SK-N-SH (cell line): ENCODE measurements around the gene TOR4A. TPM values are rescaled to one million over a fixed set of nuclear protein-coding genes. Genes with fewer than 3 reads are reported as not detected.
A peak's percentile ranks its signal among the peaks of the same experiment; 100 is the strongest.

ENCODE experiments used
- CTCF ChIA-PET: fragments of 300-600, 350-600 bp; formaldehyde crosslinking; extraction: SDS; loops from one replicate; lab custom pipeline; 2021; lab: Yijun Ruan, JAX
- POLR2A ChIA-PET: fragments of 350-600 bp; sonication (Branson Sonifier 250); formaldehyde crosslinking; extraction: SDS; loops from one replicate; lab custom pipeline; 2020; ENCODE audit warnings: antibody characterized with exemption, inconsistent platforms; lab: Yijun Ruan, JAX
- DNase-seq: peaks from one replicate; pipeline ENCODE4 v3.0.0; 2012
- H2AFZ ChIP-seq: fragments of 200-600 bp; sonication (generic); 2 replicates; pipeline ENCODE4 v1.8.1; 2016; ENCODE audit warnings: antibody characterized with exemption, mild to moderate bottlenecking, low read depth
- H3F3A ChIP-seq: fragments of 200-600 bp; sonication (generic); replicated peaks from 2 replicates; pipeline ENCODE3; 2016; ENCODE audit warnings: antibody characterized with exemption, mild to moderate bottlenecking; ENCODE audit not compliant: insufficient read depth
- H3K27ac ChIP-seq, 2 experiments: fragments of 200-500 bp in 1 of 2; fragments of 200-600 bp in 1 of 2; sonication (Bioruptor generic) in 1 of 2; sonication (generic), shearing (Covaris generic) in 1 of 2; 2 replicates each; pipeline versions ENCODE4 v1.5.1 to v1.6.1; 2014 to 2016; ENCODE audit warnings: low read depth in 2 of 2, inconsistent platforms in 1 of 2, low read length in 1 of 2, mild to moderate bottlenecking in 1 of 2, mixed read lengths in 1 of 2
- H3K27me3 ChIP-seq: fragments of 200-600 bp; sonication (generic), shearing (Covaris generic); 2 replicates; pipeline ENCODE4 v1.6.1; 2016; ENCODE audit warnings: mixed run types; ENCODE audit not compliant: insufficient read depth
- H3K36me3 ChIP-seq, 2 experiments: fragments of 200-500 bp in 1 of 2; fragments of 200-600 bp in 1 of 2; sonication (Bioruptor generic) in 1 of 2; sonication (generic) in 1 of 2; replicated peaks in 1 of 2; 2 replicates each; pipeline versions ENCODE3 to v1.5.1; 2014 to 2016; ENCODE audit warnings: low read length in 1 of 2, mild to moderate bottlenecking in 1 of 2; ENCODE audit not compliant: insufficient read depth in 2 of 2, control insufficient read depth in 1 of 2
- H3K4me1 ChIP-seq, 2 experiments: fragments of 200-500 bp in 1 of 2; fragments of 200-600 bp in 1 of 2; sonication (Bioruptor generic) in 1 of 2; sonication (generic), shearing (Covaris generic) in 1 of 2; 2 replicates each; pipeline versions ENCODE4 v1.5.1 to v1.6.1; 2014 to 2016; ENCODE audit warnings: low read depth in 1 of 2, low read length in 1 of 2, mixed run types in 1 of 2; ENCODE audit not compliant: insufficient read depth in 2 of 2, control insufficient read depth in 1 of 2
- H3K4me2 ChIP-seq: fragments of 200-600 bp; sonication (generic), shearing (Covaris generic); 2 replicates; pipeline ENCODE4 v1.6.1; 2017; ENCODE audit warnings: mixed run types
- H3K4me3 ChIP-seq, 2 experiments: fragments of 200-500 bp in 1 of 2; fragments of 200-600 bp in 1 of 2; sonication (Bioruptor generic) in 1 of 2; sonication (generic), shearing (Covaris generic) in 1 of 2; 2 replicates each; pipeline versions ENCODE4 v1.5.1 to v1.8.1; 2014 to 2016; ENCODE audit warnings: low read depth in 2 of 2, inconsistent platforms in 1 of 2, low read length in 1 of 2, mild to moderate bottlenecking in 1 of 2, mixed read lengths in 1 of 2, moderate library complexity in 1 of 2
- H3K79me2 ChIP-seq: fragments of 200-600 bp; sonication (generic); 2 replicates; pipeline ENCODE4 v1.8.1; 2017; ENCODE audit warnings: mild to moderate bottlenecking; ENCODE audit not compliant: insufficient read depth
- H3K9ac ChIP-seq: fragments of 200-600 bp; sonication (generic); 2 replicates; pipeline ENCODE4 v1.6.1; 2017; ENCODE audit warnings: mixed run types
- H3K9me2 ChIP-seq: fragments of 200-600 bp; sonication (generic); 2 replicates; pipeline ENCODE4 v1.6.1; 2017; ENCODE audit warnings: mixed run types
- H3K9me3 ChIP-seq: fragments of 200-600 bp; sonication (generic); 2 replicates; pipeline ENCODE4 v1.6.1; 2017; ENCODE audit warnings: mixed run types, mild to moderate bottlenecking, moderate library complexity
- H4K20me1 ChIP-seq: fragments of 200-600 bp; sonication (generic); 2 replicates; pipeline ENCODE4 v1.6.1; 2017; ENCODE audit warnings: mild to moderate bottlenecking, mixed run types; ENCODE audit not compliant: insufficient read depth
- CHD2 ChIP-seq: fragments of 150-350 bp; IDR thresholded peaks from 2 replicates; pipeline ENCODE4 v1.6.1; 2018; ENCODE audit warnings: low read length; ENCODE audit not compliant: partially characterized antibody
- FOSL2 ChIP-seq: IDR thresholded peaks from 2 replicates; pipeline ENCODE4 v1.4.0; 2012; ENCODE audit warnings: low read depth, mild to moderate bottlenecking, moderate library complexity, borderline replicate concordance
- FOXJ3 ChIP-seq: sonication (generic); formaldehyde crosslinking; IDR thresholded peaks from 2 replicates; pipeline ENCODE4 v1.5.1; 2020; ENCODE audit warnings: mild to moderate bottlenecking, missing genetic modification reagents
- GABPA ChIP-seq: IDR thresholded peaks from 2 replicates; pipeline ENCODE4 v1.4.0; 2012; ENCODE audit warnings: low read depth, mild to moderate bottlenecking
- GATA2 ChIP-seq: sonication (generic); formaldehyde crosslinking; IDR thresholded peaks from 2 replicates; pipeline ENCODE4 v1.5.0; 2020; ENCODE audit warnings: mild to moderate bottlenecking, missing genetic modification reagents
- POLR2AphosphoS5 ChIP-seq: IDR thresholded peaks from 2 replicates; pipeline ENCODE4 v1.6.1; 2012; ENCODE audit warnings: low read depth, low read length
- RAD21 ChIP-seq: IDR thresholded peaks from 2 replicates; pipeline ENCODE4 v1.6.1; 2012; ENCODE audit warnings: mild to moderate bottlenecking, low read length
- RCOR1 ChIP-seq: fragments of 150-350 bp; IDR thresholded peaks from 2 replicates; pipeline ENCODE4 v1.6.1; 2017; ENCODE audit warnings: antibody characterized with exemption, low read length
- RFX5 ChIP-seq: IDR thresholded peaks from 2 replicates; pipeline ENCODE4 v1.6.1; 2012; ENCODE audit warnings: mild to moderate bottlenecking, improper control_type of control experiment, low read length
- SMC3 ChIP-seq: IDR thresholded peaks from 2 replicates; pipeline ENCODE4 v1.6.1; 2012; ENCODE audit warnings: low read depth, low read length, improper control_type of control experiment
- WGBS: methylation state at CpG from one replicate; pipeline ENCODE4 v1.1.6; 2017; ENCODE audit warnings: low lambda C conversion rate; 5-methylcytosine and 5-hydroxymethylcytosine counted together
- polyA plus RNA-seq, 3 experiments: library from polyadenylated mRNA; depleted of rRNA; stranded (reverse); fragments of >200 nt; gene quantifications; 2 replicates each; pipeline ENCODE4 v1.2.3, GENCODE V29; 2012
- TF ChIP-seq, protein P1 (sequence below): IDR thresholded peaks from 2 replicates; pipeline ENCODE4 v1.4.0; 2012; ENCODE audit warnings: low read depth, borderline replicate concordance
- TF ChIP-seq, protein P2 (sequence below): IDR thresholded peaks from 2 replicates; pipeline ENCODE4 v1.6.1; 2012; ENCODE audit warnings: mild to moderate bottlenecking, low read depth, low read length, moderate library complexity
- TF ChIP-seq, protein P3 (sequence below): IDR thresholded peaks from 2 replicates; pipeline ENCODE4; 2012

TOR4A gene
- polyA plus RNA-seq, 1 of the 3 experiments (the other 2 are of a cell fraction): 0.81 TPM

DNA sequence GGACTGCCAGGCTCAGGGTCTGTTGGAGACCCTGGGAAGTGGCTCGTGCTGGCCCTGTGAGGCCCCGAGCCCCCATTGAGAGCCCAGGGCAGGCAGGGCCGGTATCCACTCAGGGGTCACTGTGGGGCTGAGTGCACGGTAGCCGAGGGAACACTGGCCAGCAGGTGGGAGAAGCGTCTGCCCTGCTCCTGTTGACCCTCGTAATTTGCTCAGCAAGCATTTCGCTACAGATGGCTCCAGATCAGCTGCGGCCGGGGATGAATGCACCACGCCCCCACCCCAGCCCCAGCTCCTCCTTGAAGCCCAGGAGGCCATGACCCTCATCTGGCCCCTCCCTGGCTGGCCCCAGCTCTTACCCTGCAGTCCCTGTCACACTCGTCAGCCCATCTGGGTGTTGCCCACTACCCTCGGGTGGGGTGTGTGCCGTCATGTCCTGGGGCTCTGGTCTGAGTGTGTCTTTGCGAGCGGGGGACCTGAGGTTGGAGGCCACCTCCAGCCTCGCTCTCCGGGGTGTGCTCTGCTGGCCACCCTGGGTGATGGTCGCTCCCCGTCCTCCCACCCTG is 30.6 kb downstream of the TOR4A start (continued):
- TF ChIP-seq, protein P1, sequence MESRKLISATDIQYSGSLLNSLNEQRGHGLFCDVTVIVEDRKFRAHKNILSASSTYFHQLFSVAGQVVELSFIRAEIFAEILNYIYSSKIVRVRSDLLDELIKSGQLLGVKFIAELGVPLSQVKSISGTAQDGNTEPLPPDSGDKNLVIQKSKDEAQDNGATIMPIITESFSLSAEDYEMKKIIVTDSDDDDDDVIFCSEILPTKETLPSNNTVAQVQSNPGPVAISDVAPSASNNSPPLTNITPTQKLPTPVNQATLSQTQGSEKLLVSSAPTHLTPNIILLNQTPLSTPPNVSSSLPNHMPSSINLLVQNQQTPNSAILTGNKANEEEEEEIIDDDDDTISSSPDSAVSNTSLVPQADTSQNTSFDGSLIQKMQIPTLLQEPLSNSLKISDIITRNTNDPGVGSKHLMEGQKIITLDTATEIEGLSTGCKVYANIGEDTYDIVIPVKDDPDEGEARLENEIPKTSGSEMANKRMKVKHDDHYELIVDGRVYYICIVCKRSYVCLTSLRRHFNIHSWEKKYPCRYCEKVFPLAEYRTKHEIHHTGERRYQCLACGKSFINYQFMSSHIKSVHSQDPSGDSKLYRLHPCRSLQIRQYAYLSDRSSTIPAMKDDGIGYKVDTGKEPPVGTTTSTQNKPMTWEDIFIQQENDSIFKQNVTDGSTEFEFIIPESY: no peak

DNA sequence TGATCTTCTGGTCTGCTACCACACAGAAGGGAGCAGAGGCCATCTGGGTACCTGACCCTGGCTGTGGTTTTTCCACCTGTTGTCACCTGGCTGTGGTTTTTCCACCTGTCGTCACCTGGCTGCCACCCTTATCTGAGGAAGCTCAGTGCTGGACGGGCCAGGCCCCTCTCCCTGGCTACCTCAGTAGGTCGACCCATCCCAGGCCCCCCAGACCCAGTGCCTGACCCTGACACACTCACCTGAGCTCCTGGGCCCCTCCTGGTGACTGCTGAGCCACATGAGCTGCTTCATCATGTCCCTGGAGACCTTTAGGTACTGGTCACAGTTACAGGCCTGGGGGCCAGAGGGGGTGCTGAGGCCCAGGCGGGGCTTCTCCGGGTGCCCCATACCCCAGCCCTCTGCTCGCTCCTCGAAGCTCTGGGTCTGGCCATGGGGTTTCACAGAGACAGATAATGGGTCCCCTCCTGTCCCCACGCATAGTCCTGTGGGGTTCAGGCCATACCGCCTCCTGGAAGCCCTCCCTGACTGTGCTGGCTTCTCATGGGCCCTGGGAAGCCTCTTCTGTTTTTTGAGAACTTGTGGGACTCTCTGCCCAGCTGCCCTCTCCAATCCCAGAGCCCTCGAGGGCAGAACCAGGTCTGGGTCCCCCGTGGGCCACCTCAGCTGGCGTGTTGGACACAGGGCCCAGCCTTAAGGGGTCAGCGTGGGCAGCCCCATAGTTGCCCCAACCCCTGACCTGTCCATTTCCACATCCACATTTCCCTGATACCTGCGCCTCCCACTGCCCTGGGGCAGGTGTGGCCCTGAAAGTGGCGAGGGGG is 32.1 kb downstream of the TOR4A start:
- ChIA-PET CTCF (no interaction called here), POLR2A (interaction anchor here (1.2 kb wide), 1 partner anchor 78 kb away, joined by 3 read pairs; no protein-coding TSS in a partner anchor)
- H3K27ac ChIP-seq: no peak overlapping the region
- H3K27me3 ChIP-seq: no peaks in the 10 kb centered on the region
- 68% methylated on average over 8 of the region's 15 CpGs for WGBS
- H3K36me3 ChIP-seq: no peaks in the 10 kb centered on the region
- DNase-seq: peak; percentile 32
- no peaks in the 10 kb centered on the region for H3K79me2 ChIP-seq
- H3K4me2 ChIP-seq: no peak overlapping the region
- H3K4me1 ChIP-seq: peaks cover 0 to 9% of the 10 kb centered on the region in 2 experiments; a peak in 1 of 4 replicates
- H3F3A ChIP-seq: no peaks in the 10 kb centered on the region
- no peaks in the 10 kb centered on the region for H4K20me1 ChIP-seq
- H2AFZ ChIP-seq: no peak overlapping the region
- H3K9me2 ChIP-seq: no peaks in the 10 kb centered on the region
- H3K4me3 ChIP-seq: no peak overlapping the region
- TF ChIP-seq FOXJ3 (no peak), RAD21 (no peak), GABPA (no peak), SMC3 (no peak), GATA2 (CRISPR knock-in tag) (no peak), FOSL2 (no peak), RCOR1 (no peak), RFX5 (no peak), CHD2 (no peak), POLR2AphosphoS5 (no peak)
- TF ChIP-seq, protein P2, sequence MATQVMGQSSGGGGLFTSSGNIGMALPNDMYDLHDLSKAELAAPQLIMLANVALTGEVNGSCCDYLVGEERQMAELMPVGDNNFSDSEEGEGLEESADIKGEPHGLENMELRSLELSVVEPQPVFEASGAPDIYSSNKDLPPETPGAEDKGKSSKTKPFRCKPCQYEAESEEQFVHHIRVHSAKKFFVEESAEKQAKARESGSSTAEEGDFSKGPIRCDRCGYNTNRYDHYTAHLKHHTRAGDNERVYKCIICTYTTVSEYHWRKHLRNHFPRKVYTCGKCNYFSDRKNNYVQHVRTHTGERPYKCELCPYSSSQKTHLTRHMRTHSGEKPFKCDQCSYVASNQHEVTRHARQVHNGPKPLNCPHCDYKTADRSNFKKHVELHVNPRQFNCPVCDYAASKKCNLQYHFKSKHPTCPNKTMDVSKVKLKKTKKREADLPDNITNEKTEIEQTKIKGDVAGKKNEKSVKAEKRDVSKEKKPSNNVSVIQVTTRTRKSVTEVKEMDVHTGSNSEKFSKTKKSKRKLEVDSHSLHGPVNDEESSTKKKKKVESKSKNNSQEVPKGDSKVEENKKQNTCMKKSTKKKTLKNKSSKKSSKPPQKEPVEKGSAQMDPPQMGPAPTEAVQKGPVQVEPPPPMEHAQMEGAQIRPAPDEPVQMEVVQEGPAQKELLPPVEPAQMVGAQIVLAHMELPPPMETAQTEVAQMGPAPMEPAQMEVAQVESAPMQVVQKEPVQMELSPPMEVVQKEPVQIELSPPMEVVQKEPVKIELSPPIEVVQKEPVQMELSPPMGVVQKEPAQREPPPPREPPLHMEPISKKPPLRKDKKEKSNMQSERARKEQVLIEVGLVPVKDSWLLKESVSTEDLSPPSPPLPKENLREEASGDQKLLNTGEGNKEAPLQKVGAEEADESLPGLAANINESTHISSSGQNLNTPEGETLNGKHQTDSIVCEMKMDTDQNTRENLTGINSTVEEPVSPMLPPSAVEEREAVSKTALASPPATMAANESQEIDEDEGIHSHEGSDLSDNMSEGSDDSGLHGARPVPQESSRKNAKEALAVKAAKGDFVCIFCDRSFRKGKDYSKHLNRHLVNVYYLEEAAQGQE: no peak
- TF ChIP-seq, protein P3, sequence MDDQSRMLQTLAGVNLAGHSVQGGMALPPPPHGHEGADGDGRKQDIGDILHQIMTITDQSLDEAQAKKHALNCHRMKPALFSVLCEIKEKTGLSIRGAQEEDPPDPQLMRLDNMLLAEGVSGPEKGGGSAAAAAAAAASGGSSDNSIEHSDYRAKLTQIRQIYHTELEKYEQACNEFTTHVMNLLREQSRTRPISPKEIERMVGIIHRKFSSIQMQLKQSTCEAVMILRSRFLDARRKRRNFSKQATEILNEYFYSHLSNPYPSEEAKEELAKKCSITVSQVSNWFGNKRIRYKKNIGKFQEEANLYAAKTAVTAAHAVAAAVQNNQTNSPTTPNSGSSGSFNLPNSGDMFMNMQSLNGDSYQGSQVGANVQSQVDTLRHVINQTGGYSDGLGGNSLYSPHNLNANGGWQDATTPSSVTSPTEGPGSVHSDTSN: no peak
- H3K9ac ChIP-seq: no peak overlapping the region
- H3K9me3 ChIP-seq: no peaks in the 10 kb centered on the region
